GM12872 (cell line): ENCODE data around the gene PRKACA.

Experiments used
- TF ChIP-seq, protein P1 (sequence below): IDR thresholded peaks from 3 replicates; pipeline ENCODE4 v1.5.1; 2011; ENCODE audit warnings: low read depth, mild to moderate bottlenecking, low read length, moderate library complexity; ENCODE audit not compliant: insufficient read depth

Gene PRKACA

DNA sequence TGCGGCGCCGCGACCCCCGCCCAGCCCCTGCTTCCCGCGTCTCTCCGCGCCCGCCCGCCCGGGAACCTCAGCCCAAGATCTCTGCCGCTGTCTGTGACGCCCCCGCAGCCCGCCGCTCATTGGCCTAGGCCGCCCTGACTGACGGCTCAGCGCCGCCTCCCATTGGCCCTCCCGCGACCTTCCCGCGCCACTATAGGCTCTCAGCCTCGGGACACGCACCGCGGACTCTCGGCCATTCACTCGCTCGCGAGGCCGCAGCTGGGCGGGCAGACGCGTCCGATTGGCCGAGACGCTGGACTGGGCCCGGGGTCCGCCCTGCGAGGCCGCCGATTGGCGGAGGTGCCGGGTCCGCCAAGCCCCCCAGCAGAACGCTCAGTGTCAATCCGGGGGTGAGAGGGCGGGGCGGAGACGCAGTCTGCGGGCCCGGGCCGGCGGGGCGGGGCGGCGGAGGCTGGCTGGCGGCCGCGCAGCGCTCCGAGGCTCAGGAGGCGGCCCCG lies at the start of gene PRKACA:
PRKACA (minus strand) TSS at position 95 of the 497 bp plus-strand sequence. CDS start 215 bp downstream, outside the sequence.
- TF ChIP-seq, protein P1, sequence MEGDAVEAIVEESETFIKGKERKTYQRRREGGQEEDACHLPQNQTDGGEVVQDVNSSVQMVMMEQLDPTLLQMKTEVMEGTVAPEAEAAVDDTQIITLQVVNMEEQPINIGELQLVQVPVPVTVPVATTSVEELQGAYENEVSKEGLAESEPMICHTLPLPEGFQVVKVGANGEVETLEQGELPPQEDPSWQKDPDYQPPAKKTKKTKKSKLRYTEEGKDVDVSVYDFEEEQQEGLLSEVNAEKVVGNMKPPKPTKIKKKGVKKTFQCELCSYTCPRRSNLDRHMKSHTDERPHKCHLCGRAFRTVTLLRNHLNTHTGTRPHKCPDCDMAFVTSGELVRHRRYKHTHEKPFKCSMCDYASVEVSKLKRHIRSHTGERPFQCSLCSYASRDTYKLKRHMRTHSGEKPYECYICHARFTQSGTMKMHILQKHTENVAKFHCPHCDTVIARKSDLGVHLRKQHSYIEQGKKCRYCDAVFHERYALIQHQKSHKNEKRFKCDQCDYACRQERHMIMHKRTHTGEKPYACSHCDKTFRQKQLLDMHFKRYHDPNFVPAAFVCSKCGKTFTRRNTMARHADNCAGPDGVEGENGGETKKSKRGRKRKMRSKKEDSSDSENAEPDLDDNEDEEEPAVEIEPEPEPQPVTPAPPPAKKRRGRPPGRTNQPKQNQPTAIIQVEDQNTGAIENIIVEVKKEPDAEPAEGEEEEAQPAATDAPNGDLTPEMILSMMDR = no peak

GRCh38 chr19:14166999-14167575 lies 49.5 kb upstream of the PRKACA start:
- TF ChIP-seq, protein P1 = no peak

DNA sequence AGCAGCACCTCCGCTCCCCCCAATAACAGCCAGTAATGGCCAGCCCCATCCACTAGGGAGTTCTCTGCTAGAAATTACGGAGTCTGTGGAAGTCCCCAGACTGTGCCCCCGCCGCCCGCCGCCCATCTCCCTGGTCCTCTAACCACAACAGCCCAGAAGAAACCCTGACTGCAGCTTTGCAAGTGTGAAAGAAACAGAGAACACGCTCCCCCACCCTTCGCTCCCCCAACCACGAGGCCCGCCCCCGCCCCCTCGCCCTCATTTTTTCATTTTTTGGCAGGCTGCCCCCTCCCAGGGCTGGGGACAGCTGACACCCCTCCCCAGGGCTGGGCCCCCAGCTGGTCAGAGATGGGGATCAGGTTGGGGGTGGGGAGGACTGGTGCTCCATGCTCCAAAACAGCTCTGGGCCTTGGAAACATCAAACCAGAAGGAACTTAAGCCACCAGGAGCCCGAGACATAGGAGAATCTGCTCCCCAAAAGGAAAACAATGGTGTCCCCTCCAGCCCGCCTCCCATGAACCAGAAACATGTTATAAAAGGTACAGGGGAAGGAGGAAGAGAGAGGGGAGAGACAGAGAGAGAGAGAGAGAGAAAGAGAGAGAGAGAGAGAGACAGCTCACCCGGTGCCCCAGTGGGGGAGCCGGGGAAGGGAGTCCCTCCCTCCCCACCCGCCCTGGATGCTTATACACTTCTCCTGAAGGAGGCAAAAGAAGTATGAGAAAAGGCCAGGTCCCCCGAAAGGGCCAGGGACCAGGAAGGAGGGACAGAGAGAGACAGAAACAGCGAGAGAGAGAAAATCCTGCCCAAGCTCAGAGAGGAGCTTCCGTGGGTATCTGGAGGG lies 48.6 kb upstream of the PRKACA start:
- TF ChIP-seq, protein P1 = no peak

- TF ChIP-seq, protein P1 = no peak
These were observed 47.3 kb upstream of the PRKACA start for GRCh38 chr19:14164724-14165493.

DNA sequence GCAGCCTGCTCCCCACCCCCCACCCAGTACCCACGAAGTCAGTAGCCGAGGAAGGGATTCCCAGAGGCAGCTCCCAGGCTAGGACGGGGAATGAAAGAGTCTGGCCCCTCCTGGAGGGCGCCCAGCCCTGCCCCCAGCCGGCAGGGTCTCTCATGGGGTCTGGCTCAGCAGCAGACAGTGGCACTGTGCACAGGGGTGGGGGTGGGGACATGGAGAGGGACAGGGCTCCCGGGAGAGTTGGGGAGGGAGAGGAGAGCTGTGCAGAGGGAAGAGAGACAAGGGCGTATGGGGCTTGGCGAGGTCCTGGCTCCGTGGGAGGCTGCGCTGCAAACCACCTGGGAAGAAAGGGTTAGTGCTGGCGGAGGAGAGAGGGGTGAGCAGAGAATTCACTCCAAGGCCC lies 46.5 kb upstream of the PRKACA start:
- TF ChIP-seq, protein P1 = no peak

- TF ChIP-seq, protein P1 = no peak
These were observed 45.3 kb upstream of the PRKACA start for GRCh38 chr19:14162871-14163297.

GRCh38 chr19:14161305-14161704 lies 43.7 kb upstream of the PRKACA start:
- TF ChIP-seq, protein P1 = no peak
